KBM-7 (cell line): ENCODE measurements around the gene COMMD3.
"Not testable (repeated sequence)": the region's sequence is repeated elsewhere in the genome, so short reads cannot be mapped to it uniquely, and the experiment has no call there.

Experiments used
- DNase-seq: peaks from one replicate; pipeline ENCODE4 v3.0.0-alpha.2; 2015
- in situ Hi-C: fragments of 300-500 bp; cut with MboI; formaldehyde crosslinking; loops from 2 replicates; pipeline ENCODE4 v1.14.3; 2020; ENCODE audit warnings: low sequenced_read_pairs, low pct_unique_long_range_greater_than_20kb, mixed read lengths

COMMD3 gene

GRCh38 chr10:22356324-22356873 lies 40.2 kb downstream of the COMMD3 start:
- DNase-seq = no peak

DNA sequence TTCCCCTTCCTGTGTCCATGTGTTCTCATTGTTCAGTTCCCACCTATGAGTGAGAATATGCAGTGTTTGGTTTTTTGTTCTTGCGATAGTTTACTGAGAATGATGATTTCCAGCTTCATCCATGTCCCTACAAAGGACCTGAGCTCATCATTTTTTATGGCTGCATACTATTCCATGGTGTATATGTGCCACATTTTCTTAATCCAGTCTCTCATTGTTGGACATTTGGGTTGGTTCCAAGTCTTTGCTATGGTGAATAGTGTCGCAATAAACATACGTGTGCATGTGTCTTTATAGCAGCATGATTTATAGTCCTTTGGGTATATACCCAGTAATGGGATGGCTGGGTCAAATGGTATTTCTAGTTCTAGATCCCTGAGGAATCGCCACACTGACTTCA lies 41.6 kb downstream of the COMMD3 start:
- in situ Hi-C loops = not testable (repeated sequence)

More at GRCh38 chr10:22356324-22356873, 40.2 kb downstream of the COMMD3 start:
- in situ Hi-C loops = no loop called here

GRCh38 chr10:22363305-22363704 lies 47.1 kb downstream of the COMMD3 start:
- DNase-seq = no peak
- in situ Hi-C loops = no loop called here

More for the DNA sequence above, 41.6 kb downstream of the COMMD3 start:
- not testable (repeated sequence) for DNase-seq

GRCh38 chr10:22364407-22365140 lies 48.4 kb downstream of the COMMD3 start:
- DNase-seq = no peak
- in situ Hi-C loops = no loop called here

DNA sequence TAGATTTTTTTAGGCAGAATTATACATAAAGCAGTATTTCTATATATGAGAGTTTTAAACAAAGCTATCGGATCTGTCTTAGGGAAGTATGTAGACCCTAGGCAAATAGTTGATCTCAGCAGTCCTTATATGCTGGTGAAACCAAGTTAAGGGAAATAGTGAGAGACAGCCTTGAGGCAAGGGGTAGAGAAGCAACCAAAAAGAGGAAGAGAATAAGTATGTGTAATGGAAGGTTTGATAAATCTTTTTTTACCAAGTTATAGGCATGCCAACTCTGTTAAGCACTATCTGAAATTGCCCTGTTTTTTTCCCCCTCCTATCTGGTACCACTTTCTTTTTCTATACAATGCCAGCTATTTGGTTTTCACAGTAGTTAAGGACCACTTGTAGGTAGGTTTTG lies 49.0 kb downstream of the COMMD3 start:
- peak; percentile 35 for DNase-seq
- in situ Hi-C loops = no loop called here

- in situ Hi-C loops = no loop called here
- no peak for DNase-seq
Measured at GRCh38 chr10:22365644-22366434, 49.7 kb downstream of the COMMD3 start.

GRCh38 chr10:22366435-22366703 lies 50.2 kb downstream of the COMMD3 start:
- in situ Hi-C loops = no loop called here

GRCh38 chr10:22366771-22367170 lies 50.6 kb downstream of the COMMD3 start:
- in situ Hi-C loops = no loop called here
- DNase-seq = no peak

More at GRCh38 chr10:22366435-22366703, 50.2 kb downstream of the COMMD3 start:
- no peak for DNase-seq

GRCh38 chr10:22367471-22367870 lies 51.3 kb downstream of the COMMD3 start:
- DNase-seq = no peak
- in situ Hi-C loops = no loop called here

DNA sequence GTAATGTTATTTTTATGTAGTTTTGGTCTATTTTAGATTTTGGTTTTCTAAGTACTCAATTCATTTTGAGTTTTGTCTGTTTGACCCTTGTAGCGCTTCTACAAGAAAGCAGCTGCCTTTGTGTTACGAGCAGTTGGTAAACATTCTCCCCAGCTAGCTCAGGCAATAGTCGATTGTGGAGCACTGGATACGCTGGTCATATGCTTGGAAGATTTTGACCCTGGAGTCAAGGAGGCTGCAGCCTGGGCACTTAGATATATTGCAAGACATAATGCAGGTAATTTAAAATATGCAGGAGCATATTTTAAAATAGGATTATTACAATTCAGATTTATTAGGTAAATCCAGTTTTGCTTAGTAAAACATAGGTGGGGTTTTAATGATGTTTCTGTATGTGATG lies 52.2 kb downstream of the COMMD3 start:
- no peak for DNase-seq
- in situ Hi-C loops = no loop called here

- no peak for DNase-seq
- in situ Hi-C loops = no loop called here
Measured at GRCh38 chr10:22368981-22369380, 52.8 kb downstream of the COMMD3 start.

DNA sequence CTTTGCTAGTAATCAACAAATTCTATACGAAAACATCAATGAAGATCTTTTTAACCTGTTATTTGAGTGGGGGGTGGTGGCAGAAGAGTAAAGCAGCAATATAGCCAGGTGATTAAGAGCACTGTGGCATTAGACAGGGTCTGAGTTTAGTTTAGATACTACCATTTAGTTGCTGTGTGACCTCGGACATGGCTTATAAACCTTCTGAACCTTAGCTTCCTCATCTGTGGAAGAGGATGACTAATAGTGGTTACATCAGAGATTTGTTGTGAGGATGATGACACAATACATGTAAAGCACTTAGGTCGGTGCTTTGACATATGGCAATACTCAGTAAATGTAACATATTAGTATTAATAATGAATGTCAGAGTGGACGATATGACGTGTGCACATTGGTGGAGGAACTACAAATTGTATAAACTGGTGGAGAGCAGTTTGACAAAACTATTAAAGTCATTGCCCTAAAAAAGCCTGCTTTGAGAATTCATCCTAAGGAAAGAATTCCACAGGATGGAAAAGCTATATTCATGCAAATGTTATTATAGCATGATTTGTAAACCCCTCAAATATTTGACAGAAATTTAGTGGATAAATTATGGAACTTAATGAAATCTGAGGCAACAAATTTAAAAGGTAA lies 53.4 kb downstream of the COMMD3 start:
- in situ Hi-C loops = no loop called here
- no peak for DNase-seq
